ENCODE data around the gene ITGB6. TPM values are rescaled to one million over a fixed set of nuclear protein-coding genes. Genes with fewer than 3 reads are reported as not detected.

The ITGB6 gene
- total RNA-seq, 1 experiment from 2014 or later: 15.2 TPM

DNA sequence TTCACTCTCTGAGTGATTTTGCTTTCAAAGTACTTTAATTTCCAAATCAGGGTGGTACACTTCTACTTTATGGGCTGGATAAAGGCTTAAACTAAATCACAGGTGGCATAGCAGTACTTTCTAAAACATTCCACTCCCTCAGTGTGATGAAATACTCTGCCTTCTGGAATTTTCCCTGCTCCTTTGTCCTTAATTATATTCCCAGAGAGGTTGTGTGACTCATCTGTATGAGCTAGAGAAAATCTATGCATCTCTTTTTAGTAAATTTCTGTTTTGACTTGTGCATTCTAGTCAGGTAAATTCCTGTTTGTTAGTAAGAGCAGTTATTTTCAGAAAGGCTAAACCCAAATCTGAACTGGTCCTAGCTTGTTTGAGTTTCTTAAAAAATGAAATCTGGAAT lies 108.7 kb downstream of the ITGB6 start:
- peak; percentile 70 for DNase-seq (ENCODE audit: low read depth)

DNA sequence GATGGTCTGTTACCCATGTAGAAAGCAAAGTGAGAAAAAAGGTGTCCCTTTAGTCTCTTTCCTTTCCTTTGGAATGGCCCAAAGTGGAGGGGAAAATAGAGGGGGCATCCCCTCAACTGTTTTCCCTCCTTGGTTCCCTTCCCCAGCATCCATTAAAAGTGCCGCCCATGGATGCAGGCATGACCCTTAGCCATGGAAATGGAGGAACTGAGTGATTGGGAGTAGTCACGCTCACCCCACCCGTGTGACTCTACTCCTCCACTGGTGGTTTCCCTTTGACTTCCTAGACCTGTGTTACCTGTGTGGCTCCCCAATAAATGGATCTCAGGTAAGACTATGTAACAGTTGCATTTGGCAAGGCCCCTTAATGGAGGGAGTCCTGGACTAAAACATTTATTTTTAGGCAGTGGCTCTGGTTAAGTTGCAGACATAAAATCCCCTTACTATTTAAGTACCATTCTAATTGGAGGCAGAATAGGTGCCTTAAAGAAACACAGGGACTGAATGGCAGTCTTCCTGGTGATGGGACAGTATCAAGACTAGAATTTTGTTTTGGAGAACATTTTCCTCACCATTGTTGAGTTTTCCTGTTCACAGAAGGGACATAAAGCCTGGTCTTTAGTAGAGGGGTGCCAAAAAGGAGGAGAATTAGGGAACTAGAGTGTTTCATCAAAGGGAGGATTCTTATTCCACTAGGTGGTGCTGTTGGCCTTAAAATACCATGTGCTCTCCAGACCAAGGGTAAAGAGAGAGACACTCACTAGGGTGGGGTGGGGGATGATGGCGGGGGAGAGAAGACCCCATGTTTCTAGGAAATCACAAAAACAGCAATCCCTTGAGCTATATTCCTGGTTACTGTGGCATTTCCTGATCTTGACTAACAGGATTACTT lies 112.0 kb downstream of the ITGB6 start:
- peak; percentile 39 for DNase-seq (ENCODE audit: low read depth)

DNA sequence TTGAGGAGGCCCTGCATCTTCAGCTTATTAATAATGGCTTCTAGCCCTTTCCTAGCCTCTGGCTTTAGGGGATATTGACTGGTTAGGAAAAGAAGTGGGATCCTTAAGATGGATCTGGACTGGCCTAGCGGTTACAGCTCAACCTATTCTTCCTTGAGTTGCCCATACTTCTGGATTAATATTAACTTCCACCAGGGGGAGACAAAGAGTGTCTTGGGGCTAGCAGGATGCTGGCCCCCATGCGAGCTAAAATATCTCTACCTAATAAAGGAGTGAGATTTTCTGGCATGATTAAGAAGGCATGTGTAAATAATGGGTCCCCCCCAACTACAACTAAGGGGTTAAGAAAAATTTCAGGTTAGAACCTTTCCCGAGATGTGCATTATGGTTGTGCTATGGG lies 114.4 kb downstream of the ITGB6 start:
- no peak for DNase-seq (ENCODE audit: low read depth)

DNA sequence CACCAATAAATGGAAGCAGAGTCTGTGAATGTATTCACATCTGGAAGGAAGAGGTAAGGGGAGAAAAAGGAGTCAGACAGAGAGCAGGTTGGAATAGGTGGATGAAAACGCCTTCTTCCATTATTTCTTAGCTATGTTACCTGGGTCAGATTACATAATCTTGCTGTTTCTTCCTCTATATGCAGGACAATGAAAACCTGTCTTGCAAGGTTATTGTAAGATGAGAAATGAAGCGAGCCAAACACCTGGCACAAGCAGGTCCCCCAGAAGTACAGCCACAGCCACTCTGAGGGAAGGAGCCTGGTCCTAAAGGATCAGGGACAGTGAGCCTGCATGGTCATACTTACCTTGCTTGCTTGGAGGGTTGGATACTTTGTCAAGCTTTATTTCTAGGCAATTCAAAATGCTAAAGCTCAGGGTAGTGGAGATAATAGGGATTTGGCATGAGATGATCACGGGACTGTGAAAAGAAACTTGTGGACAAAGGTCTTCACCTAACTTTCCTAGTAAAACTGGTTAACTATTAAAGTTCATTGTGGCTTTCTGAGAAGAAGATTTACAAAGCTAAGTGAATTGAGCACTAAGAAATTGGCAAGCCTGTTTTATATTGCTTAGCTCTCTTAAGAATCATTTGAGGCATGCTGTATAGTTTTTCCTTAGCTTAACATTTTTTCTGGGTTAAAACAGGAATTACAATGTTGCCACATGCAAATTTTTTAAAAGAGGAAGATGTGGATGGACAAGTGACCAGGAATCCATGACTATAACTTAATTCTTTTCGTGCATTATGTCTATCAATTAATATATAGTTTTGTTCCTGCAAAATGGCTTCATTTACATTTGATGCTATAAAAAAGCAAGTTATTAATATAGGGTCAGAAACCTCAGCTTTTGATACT lies 121.9 kb downstream of the ITGB6 start:
- DNase-seq (ENCODE audit: low read depth): no peak

DNA sequence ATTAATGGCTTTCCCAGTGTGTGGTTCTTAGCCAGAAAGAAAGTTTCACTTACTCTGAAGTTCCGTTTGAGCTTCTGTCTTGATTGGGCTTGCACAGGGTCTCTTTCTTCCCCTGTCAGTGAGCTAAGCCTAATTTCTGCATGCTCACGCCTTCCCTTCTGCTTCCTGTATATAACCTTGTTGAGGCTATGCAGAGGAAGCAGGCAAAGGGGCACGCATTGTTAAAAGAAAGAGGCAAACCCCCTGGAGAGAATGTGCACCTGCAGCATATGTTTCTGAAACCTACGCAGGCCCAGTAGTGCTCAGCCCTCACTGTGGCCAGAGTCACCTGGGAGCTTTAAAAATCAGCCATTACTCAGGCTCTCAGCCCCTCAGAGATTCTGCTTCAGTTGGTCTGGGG lies 123.2 kb downstream of the ITGB6 start:
- no peak for DNase-seq (ENCODE audit: low read depth)

DNA sequence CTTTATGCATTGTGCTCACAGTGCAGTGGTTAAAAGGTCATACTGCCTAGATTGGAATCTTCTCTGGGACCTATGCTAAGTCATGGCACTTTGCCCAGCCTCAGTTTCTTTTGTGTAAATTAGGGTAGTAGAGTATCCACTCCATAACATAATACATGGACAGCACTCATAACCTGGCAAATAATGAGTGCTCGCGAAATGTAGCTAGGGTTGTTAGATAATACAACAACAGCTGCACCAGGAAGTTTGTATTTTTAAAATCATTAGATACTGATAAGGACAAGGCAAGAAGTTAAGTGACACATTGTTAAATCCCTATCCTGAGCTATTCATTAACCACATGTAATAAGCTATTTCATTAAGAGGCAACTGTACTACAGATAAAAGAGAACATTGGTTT lies 123.8 kb downstream of the ITGB6 start:
- peak; percentile 31 for DNase-seq (ENCODE audit: low read depth)

DNA sequence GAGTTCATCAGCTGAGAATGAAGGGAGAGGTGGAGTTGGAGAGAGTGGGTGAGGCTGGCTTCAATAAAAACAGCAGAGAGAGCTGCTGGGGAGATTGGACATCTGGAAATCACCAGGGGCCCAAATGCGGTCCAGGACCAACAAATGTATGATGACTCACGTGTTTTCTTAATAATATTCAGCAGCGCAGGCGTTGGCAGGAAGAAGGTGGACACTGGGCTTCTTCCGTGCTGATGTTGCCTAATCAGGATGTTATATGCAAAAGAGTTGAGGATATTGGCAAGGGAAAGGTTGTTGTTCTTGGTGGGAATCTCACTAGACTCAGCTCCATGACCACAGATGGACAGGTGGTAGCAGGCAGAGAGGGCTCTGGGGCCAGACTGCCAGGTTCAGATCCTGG lies 124.9 kb downstream of the ITGB6 start:
- peak; percentile 98 for DNase-seq (ENCODE audit: low read depth)

DNA sequence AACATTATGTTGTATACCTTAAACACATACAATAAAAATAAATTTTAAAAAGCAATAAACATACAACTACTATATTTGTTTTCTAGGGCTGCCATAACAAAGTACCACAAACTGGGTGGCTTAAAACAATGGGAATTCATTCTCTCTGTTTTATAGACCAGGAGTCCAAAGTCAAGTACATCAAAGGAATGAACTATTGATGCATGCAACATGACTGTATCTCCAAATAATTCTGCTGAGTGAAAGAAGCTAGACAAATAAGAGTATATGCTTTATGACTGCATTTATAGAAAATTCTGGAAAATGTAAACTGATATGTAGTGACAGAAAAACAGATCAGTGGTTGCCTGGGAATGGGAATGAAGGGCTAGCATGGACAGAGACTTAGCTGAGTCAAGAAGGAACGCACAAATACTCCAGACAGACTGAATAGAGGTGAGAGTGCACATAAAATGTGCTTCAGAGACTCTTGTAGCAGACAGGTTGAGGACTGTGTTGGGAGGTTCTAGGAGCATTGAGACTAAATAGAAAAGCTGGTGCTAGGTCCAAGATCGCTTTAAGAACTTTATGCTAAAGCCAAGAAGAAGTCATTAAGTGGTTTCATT lies 126.7 kb downstream of the ITGB6 start:
- no peak for DNase-seq (ENCODE audit: low read depth)

DNA sequence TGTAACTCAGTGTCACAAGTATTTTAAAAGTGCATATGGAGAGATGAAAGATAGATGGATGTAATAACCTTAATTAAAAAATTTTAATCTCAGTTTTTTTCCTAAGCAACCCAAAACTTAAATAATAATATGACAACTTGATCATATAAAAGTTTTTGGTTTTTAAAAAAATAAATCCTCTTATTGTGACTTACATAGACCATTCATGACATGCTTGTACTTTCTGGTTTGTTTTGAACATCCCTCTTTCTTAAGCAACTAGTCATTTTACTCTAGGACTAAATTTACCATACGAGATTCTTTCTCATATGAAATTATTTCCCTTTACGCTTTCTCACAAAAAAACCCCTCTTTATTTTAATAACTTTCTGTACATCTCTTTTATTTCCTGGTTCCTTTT lies 131.2 kb downstream of the ITGB6 start:
- DNase-seq (ENCODE audit: low read depth): peak; percentile 32

DNA sequence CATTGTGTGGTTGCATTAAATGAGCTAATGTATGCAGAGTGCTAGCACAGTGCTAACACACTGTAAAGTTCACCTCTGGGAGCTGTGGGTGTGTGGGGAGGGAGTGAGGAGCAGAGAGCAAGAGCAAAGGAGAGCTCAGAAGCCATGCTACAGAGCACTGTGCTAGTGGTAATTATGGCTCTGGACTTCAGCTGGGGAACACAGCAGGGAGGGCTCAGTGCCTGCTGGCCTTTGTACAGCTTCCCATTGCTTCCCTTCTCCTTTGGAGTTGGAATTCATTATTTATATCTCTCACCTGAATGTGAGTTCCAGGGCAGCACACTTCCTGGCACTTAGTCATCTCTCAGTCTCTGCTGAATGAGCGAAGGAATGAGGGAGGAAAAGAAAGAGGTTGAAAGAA lies 135.2 kb downstream of the ITGB6 start:
- DNase-seq (ENCODE audit: low read depth): no peak

DNA sequence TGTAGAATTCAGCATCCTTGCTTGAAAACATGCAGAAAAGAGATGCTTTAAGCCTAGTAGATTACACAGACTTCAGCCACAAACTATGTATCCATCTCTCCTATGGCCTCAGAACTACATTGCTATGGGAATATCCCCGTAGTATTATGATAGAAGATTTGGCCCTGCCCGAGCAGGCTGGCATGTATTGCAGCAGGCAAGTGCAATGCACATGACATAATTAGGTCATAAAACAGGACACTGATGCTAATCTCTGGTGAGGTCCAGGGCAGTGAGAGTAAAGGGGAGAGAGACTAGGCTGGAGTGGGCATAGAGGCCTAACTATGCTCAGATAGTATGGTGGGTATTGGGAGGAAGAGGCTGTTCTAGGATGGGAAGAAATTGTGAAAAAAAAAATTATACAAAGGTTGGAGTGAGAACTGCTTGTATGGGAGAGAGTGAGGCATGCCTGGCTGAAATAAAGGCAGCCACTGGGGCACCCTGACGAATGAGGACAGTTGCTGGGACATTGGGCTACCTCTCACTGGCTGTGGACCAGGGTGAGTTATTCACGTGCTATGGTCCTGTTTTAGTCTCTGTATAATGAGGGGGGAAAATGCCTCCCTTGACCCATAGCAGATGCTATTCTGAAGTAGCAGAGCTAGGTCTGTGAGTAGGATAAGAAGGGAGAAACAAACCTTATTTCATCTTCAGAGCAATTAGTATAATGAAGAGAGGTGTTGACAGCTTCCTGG lies 136.0 kb downstream of the ITGB6 start:
- no peak for DNase-seq (ENCODE audit: low read depth)

DNA sequence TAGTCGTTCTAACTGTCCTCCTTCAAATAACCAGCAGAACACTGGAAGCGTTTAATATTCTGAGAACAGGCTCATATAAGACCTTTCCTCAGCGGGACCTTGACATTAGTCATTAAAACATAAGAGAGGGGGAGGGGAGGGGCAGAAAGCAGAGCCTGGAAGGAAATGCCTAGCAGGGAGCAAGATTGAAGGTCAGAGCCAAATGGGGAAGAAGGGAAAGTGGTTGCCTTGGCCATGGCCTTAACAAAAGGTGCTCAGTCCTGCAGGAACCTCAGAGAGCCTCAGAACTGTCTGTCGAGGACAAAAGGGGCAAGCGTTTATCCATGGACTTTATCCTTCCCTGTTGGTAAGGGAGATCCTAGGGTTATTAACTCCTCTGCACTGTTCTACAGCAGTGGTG lies 136.8 kb downstream of the ITGB6 start:
- no peak for DNase-seq (ENCODE audit: low read depth)

DNA sequence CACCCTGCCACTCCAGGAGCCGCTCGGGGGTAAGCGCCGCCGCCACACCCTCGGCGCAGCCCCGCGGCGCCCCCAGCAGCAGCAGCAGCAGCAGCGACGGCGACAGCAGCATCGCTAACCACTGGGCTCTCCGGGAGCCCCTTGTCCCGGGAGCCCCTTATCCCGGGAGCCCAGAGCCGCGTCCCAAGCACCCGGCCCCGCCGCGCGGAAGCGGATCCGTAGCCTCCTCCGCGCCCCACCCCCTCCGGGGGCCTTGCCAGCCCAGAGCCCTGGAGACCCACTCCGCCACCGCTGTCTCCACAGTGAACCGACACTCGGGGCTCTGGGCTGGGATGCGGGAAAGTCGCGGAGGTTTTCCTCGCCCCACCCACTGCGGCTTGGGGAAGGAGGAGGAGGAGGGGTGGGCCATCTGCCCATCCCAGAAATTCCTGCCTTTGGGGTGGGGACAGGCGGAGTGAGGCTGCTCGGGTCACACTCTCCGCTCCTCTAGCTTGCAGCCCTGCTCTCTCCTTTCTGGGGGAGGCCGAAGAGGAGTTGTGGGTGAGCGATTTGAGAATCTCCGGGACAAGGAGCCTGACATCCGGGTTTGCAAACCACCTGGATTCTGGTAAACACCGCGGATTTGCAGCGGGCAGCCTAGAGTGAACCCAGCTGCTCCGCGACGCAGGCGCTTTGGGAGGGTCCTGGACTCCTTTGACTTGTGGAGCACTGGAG lies 137.6 kb downstream of the ITGB6 start, which contains the start of gene PLA2R1:
PLA2R1 (minus strand) TSS at position 324 of the 714 bp plus-strand sequence; CDS start at position 112, 212 bp downstream.
- peak; percentile 39 for DNase-seq (ENCODE audit: low read depth)

DNA sequence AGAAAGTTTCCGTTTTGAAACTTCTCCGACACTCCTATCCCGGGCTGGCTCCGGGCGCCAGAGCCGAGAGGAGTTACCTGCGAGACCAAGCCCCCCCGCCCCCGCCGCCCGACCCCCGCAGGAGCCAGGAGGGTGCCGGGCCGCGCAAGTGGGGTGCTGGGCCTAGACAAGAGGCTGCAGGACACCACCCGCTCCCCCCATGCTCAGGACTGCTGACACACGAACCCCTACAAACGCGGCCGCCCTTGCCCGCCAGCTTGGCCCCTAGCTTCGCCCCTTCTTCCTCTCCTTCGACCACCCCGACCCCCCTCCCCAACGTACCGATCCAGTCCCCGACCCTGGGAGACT lies 138.2 kb downstream of the ITGB6 start:
- DNase-seq (ENCODE audit: low read depth): no peak

DNA sequence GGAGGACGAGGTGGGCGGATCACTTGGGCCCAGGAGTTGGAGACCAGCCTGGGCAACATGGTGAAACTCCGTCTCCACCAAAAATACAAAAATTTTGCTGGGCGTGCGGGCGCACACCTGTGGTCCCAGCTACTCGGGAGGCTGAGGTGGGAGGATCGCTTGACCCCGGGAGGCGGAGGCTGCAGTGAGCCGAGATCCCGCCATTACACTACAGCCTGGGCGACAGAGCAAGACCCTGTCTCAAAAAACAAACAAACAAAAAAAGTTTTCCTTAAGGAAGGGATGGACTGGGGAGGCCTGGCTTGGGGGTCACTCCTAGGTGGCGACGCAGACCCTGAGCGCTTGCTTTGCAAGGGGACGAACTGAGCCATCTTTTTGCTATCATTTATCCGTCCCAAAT lies 138.5 kb downstream of the ITGB6 start:
- DNase-seq (ENCODE audit: low read depth): no peak

DNA sequence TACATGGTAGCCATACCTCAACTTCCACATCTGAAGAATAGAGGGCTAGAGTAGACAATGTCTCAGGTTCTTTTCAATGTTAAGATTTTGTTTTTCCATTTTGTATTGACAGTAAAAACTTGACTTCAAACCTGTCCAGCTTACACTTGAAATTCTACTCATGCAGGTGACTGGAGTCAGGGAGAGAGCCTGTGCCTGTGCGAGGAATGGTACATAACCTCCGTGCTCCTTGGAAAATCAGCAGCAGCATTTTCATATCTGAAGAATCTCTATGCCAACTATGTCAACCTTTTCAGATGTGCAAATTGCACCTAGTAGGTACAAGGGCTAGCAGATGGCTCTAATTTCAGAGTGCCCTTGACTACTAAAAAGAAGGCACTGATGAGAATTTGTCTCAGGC lies 139.8 kb downstream of the ITGB6 start:
- no peak for DNase-seq (ENCODE audit: low read depth)

DNA sequence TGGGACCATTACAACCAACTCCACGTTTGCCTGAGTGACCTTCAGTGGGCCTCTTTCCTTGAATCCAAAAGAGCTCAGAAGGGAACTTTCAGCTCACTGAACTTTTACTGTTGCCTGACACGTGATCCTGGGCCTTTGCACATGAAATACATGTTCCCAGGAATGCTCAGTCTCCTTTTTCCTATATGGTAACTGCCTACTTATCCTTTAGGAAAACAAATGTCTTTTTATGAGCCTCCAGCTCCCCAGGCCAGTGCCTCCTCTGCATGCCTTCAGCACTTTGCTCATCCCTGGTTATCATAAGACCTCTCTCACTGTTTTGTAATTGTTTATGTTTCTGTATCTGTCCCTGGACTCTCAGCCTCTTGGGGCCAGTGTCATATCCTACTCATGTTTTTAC lies 142.7 kb downstream of the ITGB6 start:
- no peak for DNase-seq (ENCODE audit: low read depth)

DNA sequence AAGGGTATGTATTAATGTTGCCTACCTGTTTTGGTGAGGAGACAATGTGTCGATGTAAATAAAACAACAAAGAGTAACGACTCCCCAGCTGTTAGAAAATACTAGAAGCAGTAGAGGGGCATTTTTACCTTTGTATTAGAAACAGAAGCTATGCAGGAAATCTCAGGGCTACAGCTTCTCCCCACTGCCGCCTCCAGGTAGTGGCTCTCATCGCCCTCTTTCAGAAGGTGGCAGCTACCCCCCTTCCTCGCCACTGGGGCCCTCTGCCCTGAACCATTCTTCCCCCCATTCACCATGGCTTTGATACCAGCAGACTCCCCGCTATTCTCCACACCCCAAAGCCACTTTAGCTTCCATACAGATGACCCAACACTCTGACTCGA lies 144.4 kb downstream of the ITGB6 start:
- no peak for DNase-seq (ENCODE audit: low read depth)

DNA sequence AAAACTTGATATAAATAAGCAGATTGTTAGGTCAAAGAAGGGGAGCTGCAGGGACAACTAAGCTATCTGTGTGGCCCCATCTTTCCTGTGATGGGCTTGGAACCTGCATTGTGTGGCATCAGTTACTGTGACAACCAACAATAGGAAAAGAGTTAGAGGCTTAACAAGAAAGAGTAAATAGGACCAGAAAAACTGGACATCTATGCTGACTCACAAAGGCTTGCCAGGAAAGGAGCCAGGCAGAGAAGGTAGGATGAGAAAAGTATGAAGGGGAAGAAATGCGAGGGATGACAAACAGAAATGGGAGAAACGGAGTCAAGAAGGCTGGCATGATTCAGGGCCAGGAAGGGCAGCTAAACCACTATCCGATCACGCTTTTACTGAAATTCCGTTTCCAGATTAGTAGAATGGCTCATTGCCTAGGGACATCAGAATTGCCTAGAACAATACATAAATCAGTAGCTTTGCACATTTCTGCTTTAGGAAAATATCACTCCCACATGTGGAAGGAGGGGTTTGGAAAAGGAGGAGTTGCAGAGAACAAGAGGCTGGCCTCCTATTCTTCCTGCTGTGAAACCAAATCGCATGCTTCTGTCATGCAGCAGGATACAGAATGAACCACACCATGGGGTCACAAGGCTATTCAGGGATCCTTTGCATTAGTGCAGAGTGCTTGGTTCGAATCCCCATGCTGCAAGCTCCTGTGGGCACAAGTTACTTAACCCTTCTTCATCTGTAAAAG lies 144.9 kb downstream of the ITGB6 start:
- no peak for DNase-seq (ENCODE audit: low read depth)

DNA sequence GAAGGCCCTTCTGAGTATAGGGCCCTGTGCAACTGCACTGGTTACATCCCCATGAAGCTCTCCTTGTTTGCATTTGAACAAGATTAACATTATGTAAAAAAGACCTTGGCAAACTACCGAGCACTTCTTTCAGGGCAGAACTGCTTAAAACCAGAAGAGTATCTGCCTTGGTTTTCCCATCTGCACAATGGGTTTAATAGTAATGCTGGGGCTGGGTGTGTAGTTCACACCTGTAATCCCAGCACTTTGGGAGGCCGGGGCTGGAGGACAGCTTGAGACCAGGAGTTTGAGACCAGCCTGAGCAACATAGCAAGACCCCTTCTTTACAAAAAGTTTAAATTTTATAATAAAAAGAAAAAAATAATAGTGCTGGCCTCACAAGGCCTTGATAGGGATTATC lies 146.1 kb downstream of the ITGB6 start:
- no peak for DNase-seq (ENCODE audit: low read depth)

Data from LHCN-M2 (cell line).